ENCODE data around the gene UHRF1. TPM values are rescaled to one million over a fixed set of nuclear protein-coding genes. Genes with fewer than 3 reads are reported as not detected.
A peak's percentile ranks its signal among the peaks of the same experiment; 100 is the strongest.

The UHRF1 gene
- total and polyA plus RNA-seq, 7 donors = 0.36 to 10.5 (median 1.5) TPM

GRCh38 chr19:4980838-4981680 is 71.8 kb downstream of the UHRF1 start:
- Histone ChIP-seq H3K4me1 (peaks cover 0 to 83% (median 53%) of the 10 kb centered on the region in 4 donors), H3K4me3 (no peak overlapping the region), H3K36me3 (no peaks in the 10 kb centered on the region), H3K9me3 (no peaks in the 10 kb centered on the region), H3K27me3 (no peaks in the 10 kb centered on the region), H3K27ac (peak overlapping the region in 3 of 4 donors; percentile 11 to 14 (median 13))
- intact Hi-C loops (cut with DNase I) = no loop called here
- WGBS, 2 donors = 83% methylated on average over 27 of the region's 27 CpGs
- DNase-seq = no peak
- TF ChIP-seq CTCF (IDR thresholded peaks at IDR 0.05) (no peak), POLR2A (IDR thresholded peaks at IDR 0.05) (no peak), EP300 (IDR thresholded peaks at IDR 0.05) (no peak), POLR2AphosphoS5 (IDR thresholded peaks at IDR 0.05) (no peak)

GRCh38 chr19:4981681-4981958 is 72.3 kb downstream of the UHRF1 start:
- Histone ChIP-seq H3K9me3 (no peaks in the 10 kb centered on the region), H3K4me3 (no peak overlapping the region), H3K4me1 (peaks cover 0 to 83% (median 53%) of the 10 kb centered on the region in 4 donors), H3K36me3 (no peaks in the 10 kb centered on the region), H3K27ac (peak overlapping the region in 2 of 4 donors; percentile 11 to 13), H3K27me3 (no peaks in the 10 kb centered on the region)
- DNase-seq = no peak
- WGBS, 2 donors = 81 to 89% methylated on average over 3 of the region's 3 CpGs
- intact Hi-C loops (cut with DNase I) = no loop called here
- no peak for TF ChIP-seq CTCF (IDR thresholded peaks at IDR 0.05)
- TF ChIP-seq POLR2AphosphoS5 (IDR thresholded peaks at IDR 0.05) = no peak
- TF ChIP-seq EP300 (IDR thresholded peaks at IDR 0.05) = no peak

- Histone ChIP-seq H3K4me1 (peaks cover 0 to 82% (median 53%) of the 10 kb centered on the region in 4 donors), H3K27me3 (no peaks in the 10 kb centered on the region), H3K27ac (peak overlapping the region in 1 of 4 donors; percentile 18), H3K4me3 (no peak overlapping the region), H3K9me3 (no peaks in the 10 kb centered on the region), H3K36me3 (no peaks in the 10 kb centered on the region)
- DNase-seq = no peak
- no peak for TF ChIP-seq POLR2AphosphoS5 (IDR thresholded peaks at IDR 0.05)
- TF ChIP-seq POLR2A (IDR thresholded peaks at IDR 0.05) = no peak
- no peak for TF ChIP-seq EP300 (IDR thresholded peaks at IDR 0.05)
- no peak for TF ChIP-seq CTCF (IDR thresholded peaks at IDR 0.05)
- intact Hi-C loops (cut with DNase I) = no loop called here
- WGBS, 2 donors = 93 to 94% methylated on average over 23 of the region's 23 CpGs
Observed at GRCh38 chr19:4983346-4984105, 74.2 kb downstream of the UHRF1 start.

GRCh38 chr19:4984106-4984380 is 74.7 kb downstream of the UHRF1 start:
- intact Hi-C loops (cut with DNase I) = no loop called here
- Histone ChIP-seq H3K36me3 (no peaks in the 10 kb centered on the region), H3K27ac (peak overlapping the region in 1 of 4 donors; percentile 18), H3K27me3 (no peaks in the 10 kb centered on the region), H3K4me3 (no peak overlapping the region), H3K9me3 (no peaks in the 10 kb centered on the region), H3K4me1 (peaks cover 0 to 82% (median 54%) of the 10 kb centered on the region in 4 donors)
- whole genome bisulfite sequencing, 2 donors = 90 to 95% methylated on average over 7 of the region's 7 CpGs
- DNase-seq = no peak
- TF ChIP-seq POLR2AphosphoS5 (IDR thresholded peaks at IDR 0.05) (no peak), POLR2A (IDR thresholded peaks at IDR 0.05) (no peak), CTCF (IDR thresholded peaks at IDR 0.05) (no peak), EP300 (IDR thresholded peaks at IDR 0.05) (no peak)
